ENCODE measurements around the gene IL23R. TPM values are rescaled to one million over a fixed set of nuclear protein-coding genes. Genes with fewer than 3 reads are reported as not detected.

The IL23R gene
- total and polyA plus RNA-seq, 2 of the 13 experiments (the other 11 are each of a cell fraction or from before 2014, with no cell fraction given): not detected

- TF ChIP-seq HMGXB3 (CRISPR knock-in tag; IDR thresholded peaks at IDR 0.05; ENCODE audit: borderline replicate concordance) (no peak), ZBTB25 (CRISPR knock-in tag; IDR thresholded peaks at IDR 0.05) (no peak)
Observed at GRCh38 chr1:67217938-67218337, 51.7 kb downstream of the IL23R start (continued).

GRCh38 chr1:67224856-67225255, 58.6 kb downstream of the IL23R start:
- FAIRE-seq (no peak), DNase-seq (ENCODE audit: low spot score) (no peak), ATAC-seq (no peak)
- BruUV-seq (replicated peaks): no TSS peak
- in situ Hi-C loops (cut with HindIII; ENCODE audit: extremely low pct_ligation_motif_present, low pct_unique_long_range_greater_than_20kb): no loop called here
- Histone ChIP-seq H3K27ac (ENCODE audit: extremely low read length, insufficient read depth, low read length) (no peak overlapping the region), H3K4me2 (ENCODE audit: low read depth, low read length) (no peak overlapping the region), H4K20me1 (ENCODE audit: insufficient read depth, low read length) (no peaks in the 10 kb centered on the region), H3K36me3 (replicated peaks in 1 of 2; ENCODE audit: control insufficient read depth in 1 of 2, insufficient read depth in 2 of 2, low read length in 2 of 2) (no peaks in the 10 kb centered on the region), H3K4me1 (ENCODE audit: insufficient read depth, low read length) (no peaks in the 10 kb centered on the region), H3K9me3 (ENCODE audit: low read length) (no peaks in the 10 kb centered on the region), H3K9ac (ENCODE audit: insufficient read depth, low read depth, low read length) (no peak overlapping the region), H3K27me3 (ENCODE audit: control insufficient read depth in 1 of 2, insufficient read depth in 2 of 2, low read length in 2 of 2) (no peaks in the 10 kb centered on the region; a peak in 1 of 5 replicates), H3K4me3 (replicated peaks in 1 of 3; ENCODE audit: insufficient read depth in 1 of 3, low read depth in 2 of 3, low read length in 3 of 3) (no peak overlapping the region), H3K79me2 (ENCODE audit: insufficient read depth, low read length) (no peaks in the 10 kb centered on the region), H2AFZ (ENCODE audit: low read length) (no peak overlapping the region)
- TF ChIP-seq ZNF546 (CRISPR knock-in tag; conservative IDR thresholded peaks at IDR 0.05): no peak
- no peak for TF ChIP-seq HNF4A (CRISPR knock-in tag; IDR thresholded peaks at IDR 0.05)
- no peak for TF ChIP-seq ZNF619 (CRISPR knock-in tag; IDR thresholded peaks at IDR 0.05)
- TF ChIP-seq MEIS1 (CRISPR knock-in tag; IDR thresholded peaks at IDR 0.05; ENCODE audit: borderline replicate concordance): no peak
- TF ChIP-seq ZNF691 (CRISPR knock-in tag; IDR thresholded peaks at IDR 0.05; ENCODE audit: borderline replicate concordance, low read depth): no peak
- TF ChIP-seq ZNF292 (CRISPR knock-in tag; IDR thresholded peaks at IDR 0.05; ENCODE audit: borderline replicate concordance, low read depth): no peak
- TF ChIP-seq CEBPZ (IDR thresholded peaks at IDR 0.05; ENCODE audit: low read length): no peak
- TF ChIP-seq KMT2B (CRISPR knock-in tag; IDR thresholded peaks at IDR 0.05): no peak
- TF ChIP-seq BHLHE40 (IDR thresholded peaks at IDR 0.05; ENCODE audit: low read length): no peak
- no peak for TF ChIP-seq ZNF34 (CRISPR knock-in tag; IDR thresholded peaks at IDR 0.05; ENCODE audit: borderline replicate concordance)
- ChIA-PET CTCF (ENCODE audit: low intra/inter-chr PET ratio, low total read pairs) (no interaction called here), POLR2A (no interaction called here)
- intact Hi-C loops (cut with micrococcal nuclease; ENCODE audit: unreplicated experiment): no loop called here
- 41% methylated on average over 2 of the region's 2 CpGs for WGBS (ENCODE audit: low lambda C conversion rate)
